Measurements from ENCODE around the gene CNBD2.
"Not testable (repeated sequence)": the region's sequence is repeated elsewhere in the genome, so short reads cannot be mapped to it uniquely, and the experiment has no call there.

The CNBD2 gene

GRCh38 chr20:36066777-36067176 lies 98.4 kb downstream of the CNBD2 start:
- no peak for TF ChIP-seq SPI1 (IDR thresholded peaks at IDR 0.05; ENCODE audit: low read depth, low read length)
- TF ChIP-seq POLR2A (IDR thresholded peaks at IDR 0.05; ENCODE audit: low read depth, low read length), result no peak
- no peak for TF ChIP-seq POLR2AphosphoS5 (IDR thresholded peaks at IDR 0.05; ENCODE audit: low read depth, low read length)
- no peak for TF ChIP-seq POU2F2 (IDR thresholded peaks at IDR 0.05; ENCODE audit: low read depth, low read length)
- TF ChIP-seq TAF1 (IDR thresholded peaks at IDR 0.05; ENCODE audit: low read depth, low read length), result no peak
- TF ChIP-seq PAX5 (IDR thresholded peaks at IDR 0.05; ENCODE audit: insufficient read depth, low read length, severe bottlenecking), result no peak
- no peak for FAIRE-seq
- DNase-seq (ENCODE audit: insufficient read length, low spot score), result no peak

- FAIRE-seq; DNase-seq (ENCODE audit: insufficient read length, low spot score): not testable (repeated sequence)
Observed at GRCh38 chr20:36068526-36068925, 100.1 kb downstream of the CNBD2 start.

GRCh38 chr20:36070451-36070850 lies 102.1 kb downstream of the CNBD2 start:
- no peak for DNase-seq (ENCODE audit: insufficient read length, low spot score)
- no peak for FAIRE-seq
- TF ChIP-seq POLR2AphosphoS5 (IDR thresholded peaks at IDR 0.05; ENCODE audit: low read depth, low read length), result no peak
- no peak for TF ChIP-seq POU2F2 (IDR thresholded peaks at IDR 0.05; ENCODE audit: low read depth, low read length)
- TF ChIP-seq POLR2A (IDR thresholded peaks at IDR 0.05; ENCODE audit: low read depth, low read length), result no peak
- TF ChIP-seq PAX5 (IDR thresholded peaks at IDR 0.05; ENCODE audit: insufficient read depth, low read length, severe bottlenecking), result no peak
- no peak for TF ChIP-seq SPI1 (IDR thresholded peaks at IDR 0.05; ENCODE audit: low read depth, low read length)
- no peak for TF ChIP-seq TAF1 (IDR thresholded peaks at IDR 0.05; ENCODE audit: low read depth, low read length)

GRCh38 chr20:36071848-36072247 lies 103.5 kb downstream of the CNBD2 start:
- TF ChIP-seq SPI1 (IDR thresholded peaks at IDR 0.05; ENCODE audit: low read depth, low read length) (no peak), POLR2AphosphoS5 (IDR thresholded peaks at IDR 0.05; ENCODE audit: low read depth, low read length) (no peak), TAF1 (IDR thresholded peaks at IDR 0.05; ENCODE audit: low read depth, low read length) (no peak), PAX5 (IDR thresholded peaks at IDR 0.05; ENCODE audit: insufficient read depth, low read length, severe bottlenecking) (no peak), POLR2A (IDR thresholded peaks at IDR 0.05; ENCODE audit: low read depth, low read length) (no peak), POU2F2 (IDR thresholded peaks at IDR 0.05; ENCODE audit: low read depth, low read length) (no peak)
- FAIRE-seq, result no peak
- no peak for DNase-seq (ENCODE audit: insufficient read length, low spot score)

GRCh38 chr20:36074983-36075382 lies 106.6 kb downstream of the CNBD2 start:
- DNase-seq (ENCODE audit: insufficient read length, low spot score), result no peak
- no peak for FAIRE-seq

GRCh38 chr20:36077762-36078161 lies 109.4 kb downstream of the CNBD2 start:
- not testable (repeated sequence) for DNase-seq (ENCODE audit: insufficient read length, low spot score); FAIRE-seq

More at GRCh38 chr20:36074983-36075382, 106.6 kb downstream of the CNBD2 start:
- TF ChIP-seq TAF1 (IDR thresholded peaks at IDR 0.05; ENCODE audit: low read depth, low read length) (no peak), POLR2AphosphoS5 (IDR thresholded peaks at IDR 0.05; ENCODE audit: low read depth, low read length) (no peak), SPI1 (IDR thresholded peaks at IDR 0.05; ENCODE audit: low read depth, low read length) (no peak), POLR2A (IDR thresholded peaks at IDR 0.05; ENCODE audit: low read depth, low read length) (no peak), POU2F2 (IDR thresholded peaks at IDR 0.05; ENCODE audit: low read depth, low read length) (no peak), PAX5 (IDR thresholded peaks at IDR 0.05; ENCODE audit: insufficient read depth, low read length, severe bottlenecking) (no peak)

- no peak for TF ChIP-seq POLR2A (IDR thresholded peaks at IDR 0.05; ENCODE audit: low read depth, low read length)
- no peak for TF ChIP-seq POU2F2 (IDR thresholded peaks at IDR 0.05; ENCODE audit: low read depth, low read length)
- no peak for TF ChIP-seq PAX5 (IDR thresholded peaks at IDR 0.05; ENCODE audit: insufficient read depth, low read length, severe bottlenecking)
- no peak for TF ChIP-seq TAF1 (IDR thresholded peaks at IDR 0.05; ENCODE audit: low read depth, low read length)
- TF ChIP-seq POLR2AphosphoS5 (IDR thresholded peaks at IDR 0.05; ENCODE audit: low read depth, low read length), result no peak
- TF ChIP-seq SPI1 (IDR thresholded peaks at IDR 0.05; ENCODE audit: low read depth, low read length), result no peak
- FAIRE-seq (no peak), DNase-seq (ENCODE audit: insufficient read length, low spot score) (no peak)
Observed at GRCh38 chr20:36079486-36079885, 111.1 kb downstream of the CNBD2 start.

- not testable (repeated sequence) for DNase-seq (ENCODE audit: insufficient read length, low spot score); FAIRE-seq
Observed at GRCh38 chr20:36079984-36080383, 111.6 kb downstream of the CNBD2 start.

Measured in GM12891 (cell line).